ENCODE results near the gene ETNK2.

The ETNK2 gene

DNA sequence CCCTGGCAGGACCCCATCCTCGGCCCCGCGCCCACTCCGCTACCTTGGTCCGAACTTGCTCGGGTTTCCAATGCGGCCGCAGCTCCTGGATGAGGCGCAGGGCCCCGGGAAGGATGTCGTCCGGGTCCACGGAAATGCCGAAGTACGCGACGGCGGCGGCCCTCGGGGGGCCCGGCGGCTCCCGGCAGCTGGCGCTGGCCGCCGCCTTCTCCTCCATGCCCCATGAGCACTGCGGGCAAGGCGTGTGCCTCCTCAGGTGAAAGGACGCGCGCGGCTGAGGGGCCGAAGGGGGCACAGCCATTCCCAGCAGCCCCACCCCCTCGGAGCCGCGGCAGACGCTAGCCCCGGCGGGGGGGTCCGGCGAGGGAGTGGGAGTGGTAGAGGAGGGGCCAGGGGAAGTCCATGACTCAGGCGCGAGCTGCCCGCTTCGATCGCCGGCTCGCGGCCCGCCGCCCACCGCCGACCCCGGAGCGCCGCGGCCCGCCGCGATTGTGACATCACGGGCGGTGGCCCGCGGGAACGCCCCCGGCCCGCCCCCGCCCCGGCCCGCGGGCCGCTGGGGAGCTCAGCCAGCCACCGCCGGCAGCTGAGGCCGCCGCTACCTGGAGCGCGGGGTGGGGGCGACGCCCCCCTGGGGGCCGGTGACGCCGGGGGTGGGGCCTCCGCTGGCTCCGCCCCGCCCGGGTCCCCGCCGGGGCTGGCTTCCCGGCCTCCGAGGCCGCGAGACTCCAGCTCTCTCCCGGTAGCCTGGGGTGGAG, at the start of gene ETNK2:
TSS of gene ETNK2 (minus strand) at position 493 of the 758 bp plus-strand sequence. CDS start at position 301, 192 bp downstream.
- intact Hi-C loops (cut with DNase I), result no loop called here
- DNase-seq, result peak in 6 of 10 donors; percentile 34 to 91 (median 60)

- intact Hi-C loops (cut with DNase I), result no loop called here
- DNase-seq, result no peak
Observed at GRCh38 chr1:204201348-204202040, 49.6 kb upstream of the ETNK2 start.

DNA sequence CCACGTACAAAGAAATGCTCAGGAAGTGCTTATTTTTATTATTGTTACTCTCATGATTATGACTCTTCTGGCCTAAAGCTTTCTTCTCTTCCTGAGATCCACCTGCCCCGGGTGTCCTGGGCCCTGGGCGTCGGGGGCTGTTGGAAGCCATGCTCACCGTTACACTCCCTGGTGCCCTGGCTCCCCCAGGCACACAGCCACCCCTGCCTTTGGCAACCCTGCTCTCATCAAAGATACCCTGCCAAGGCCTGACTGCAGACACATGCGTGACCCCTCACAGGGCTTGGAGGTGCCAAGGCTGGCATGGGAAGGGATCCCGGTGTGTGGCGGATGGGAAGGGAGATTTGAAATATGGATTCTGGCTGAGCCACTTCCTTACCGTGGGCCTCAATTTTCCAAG, 47.7 kb upstream of the ETNK2 start:
- DNase-seq, result no peak
- intact Hi-C loops (cut with DNase I), result no loop called here

DNA sequence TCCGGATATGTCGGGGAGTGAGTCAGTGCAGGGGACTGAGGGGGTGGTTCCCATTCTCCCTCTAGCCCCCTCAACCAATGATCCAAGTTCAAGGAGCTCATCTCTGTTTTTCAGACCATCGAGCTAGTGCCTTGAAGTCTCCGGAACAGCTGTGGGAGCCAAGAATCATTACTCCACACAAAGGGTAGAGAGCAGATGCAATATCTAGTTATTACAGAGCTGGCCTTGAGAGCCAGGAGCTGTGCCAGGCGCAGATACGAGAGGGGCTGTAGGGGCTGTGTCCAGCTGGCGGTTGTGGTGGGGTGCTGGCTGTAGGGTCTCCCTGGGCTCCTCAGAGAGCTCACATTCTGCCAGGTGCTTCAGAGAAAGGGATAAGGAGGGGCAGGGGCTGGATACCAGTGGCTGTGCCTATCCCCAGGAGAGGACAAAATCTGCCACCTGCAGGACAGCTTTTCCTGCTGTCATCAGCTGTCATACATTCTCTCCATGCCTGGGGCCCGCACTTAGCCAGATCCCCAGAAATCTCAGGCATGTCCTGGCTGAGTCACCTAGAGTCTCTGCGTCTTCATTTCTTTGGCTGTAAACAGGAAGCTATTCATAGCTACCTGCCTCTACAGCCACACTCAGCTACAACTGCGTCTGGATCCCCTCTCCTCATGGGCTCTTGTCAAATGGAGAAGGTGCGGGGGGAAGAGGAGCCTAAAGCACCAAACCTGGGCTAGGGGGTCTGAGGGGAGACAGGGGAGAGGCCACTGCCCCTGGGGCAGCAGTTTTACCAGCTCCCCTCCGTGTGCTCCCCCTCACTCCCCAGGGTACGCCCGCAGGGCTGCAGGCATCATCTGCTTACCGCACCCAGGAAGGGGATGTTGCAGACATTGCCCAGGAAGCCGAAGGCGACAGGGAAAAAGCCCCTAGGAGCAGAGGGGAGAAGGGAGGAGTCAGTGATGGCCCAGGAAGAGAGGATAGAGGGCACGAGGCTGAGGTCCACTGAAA, 46.8 kb upstream of the ETNK2 start:
- no peak for DNase-seq
- intact Hi-C loops (cut with DNase I), result no loop called here

GRCh38 chr1:204197068-204197467, 45.2 kb upstream of the ETNK2 start:
- DNase-seq, result no peak
- intact Hi-C loops (cut with DNase I), result no loop called here

DNA sequence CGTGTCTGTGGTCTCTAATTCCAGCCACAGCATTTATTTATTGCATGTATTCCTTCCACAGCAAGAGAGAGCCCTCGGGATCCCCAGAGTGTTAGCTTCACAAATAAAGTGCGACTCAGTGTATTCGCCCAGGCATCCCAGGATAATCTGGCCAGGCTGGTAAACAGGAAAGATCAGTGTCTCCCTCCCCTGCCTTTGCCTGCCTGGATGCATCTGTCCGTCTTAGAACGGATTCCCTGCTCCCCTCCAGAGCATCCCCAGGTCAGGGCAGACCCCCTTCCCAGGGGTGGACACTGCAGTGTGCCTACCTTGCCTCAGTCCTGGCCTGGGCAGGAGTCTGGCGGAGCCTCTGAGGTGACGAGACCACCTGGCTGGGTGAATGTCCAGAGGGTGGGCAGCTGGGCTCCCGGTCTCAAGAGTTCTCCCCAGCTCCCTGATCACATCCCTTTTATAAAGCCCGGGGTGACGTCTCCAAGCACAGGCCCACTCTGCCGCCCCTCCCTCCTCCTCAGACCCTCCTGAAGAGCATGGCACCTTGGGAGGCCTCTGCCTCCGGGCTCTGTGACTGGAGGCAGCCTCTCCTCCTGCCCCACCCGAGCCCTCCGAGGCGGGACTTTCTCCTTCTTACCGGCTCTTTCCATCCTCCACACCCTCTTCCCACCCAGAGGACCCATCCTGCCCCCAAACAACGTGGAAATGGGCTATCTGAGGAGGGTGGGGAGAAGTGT, 44.4 kb upstream of the ETNK2 start, which contains the start of gene KISS1:
TSS of gene KISS1 (minus strand) at position 424 of the 728 bp plus-strand sequence. CDS start 3,615 bp downstream, outside the sequence.
- no peak for DNase-seq
- intact Hi-C loops (cut with DNase I), result no loop called here

GRCh38 chr1:204194771-204195170, 42.9 kb upstream of the ETNK2 start:
- intact Hi-C loops (cut with DNase I), result no loop called here
- DNase-seq, result no peak

DNA sequence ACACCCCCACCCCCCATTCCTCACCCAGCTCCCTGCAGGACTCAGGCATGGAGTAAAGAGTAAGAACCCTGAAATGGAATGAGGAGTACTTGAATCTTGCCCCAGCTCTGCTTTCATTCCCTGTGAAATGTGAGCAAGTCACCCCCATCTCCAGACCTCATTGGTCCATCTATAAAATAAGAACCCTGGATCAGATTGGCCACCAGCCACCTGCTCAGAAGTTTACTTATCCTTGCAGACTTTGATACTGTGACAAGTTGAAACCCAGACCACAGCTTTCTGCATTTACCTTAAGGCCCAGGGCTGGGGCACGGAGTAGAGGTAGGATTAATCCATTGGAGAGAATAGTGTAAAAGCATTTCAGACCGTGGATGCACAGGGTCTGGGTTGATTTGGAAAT, 42.2 kb upstream of the ETNK2 start:
- intact Hi-C loops (cut with DNase I), result no loop called here
- no peak for DNase-seq

DNA sequence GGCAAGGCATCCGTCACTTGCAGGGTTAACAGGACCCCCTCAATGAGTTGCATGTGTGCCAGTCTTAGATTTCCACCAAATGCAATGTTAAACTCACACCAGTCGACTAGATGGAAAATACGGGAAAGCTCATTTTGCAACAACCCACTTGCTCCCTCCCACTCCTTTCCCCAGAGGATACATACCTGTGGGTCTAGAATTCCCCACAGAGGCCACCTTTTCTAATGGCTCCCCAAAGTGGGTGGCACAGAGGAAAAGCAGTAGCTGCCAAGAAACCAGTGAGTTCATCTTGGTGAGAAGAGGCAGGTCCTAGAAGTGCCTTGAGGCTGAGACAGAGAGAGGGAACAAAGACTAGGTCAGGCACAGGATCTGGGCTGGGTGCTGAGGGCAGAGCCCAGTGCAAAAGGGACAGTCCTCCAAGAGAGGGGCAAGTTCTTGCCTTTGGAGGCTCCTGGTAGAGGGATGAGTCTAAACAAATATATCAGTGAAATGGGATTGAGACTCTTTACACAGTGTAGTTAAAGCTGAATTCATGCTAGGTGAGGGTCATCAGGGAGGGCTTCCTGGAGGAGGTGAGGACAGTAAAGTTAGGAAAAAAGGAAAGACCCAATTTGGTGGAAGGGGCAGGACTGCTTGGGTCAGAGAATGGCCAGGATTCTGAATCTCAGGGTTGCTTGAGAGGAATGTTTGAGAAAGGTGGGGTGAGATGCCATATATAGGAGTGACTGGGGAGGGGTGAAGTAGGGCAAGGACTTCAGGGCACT, 40.9 kb upstream of the ETNK2 start:
- DNase-seq, result no peak
- intact Hi-C loops (cut with DNase I), result no loop called here

DNA sequence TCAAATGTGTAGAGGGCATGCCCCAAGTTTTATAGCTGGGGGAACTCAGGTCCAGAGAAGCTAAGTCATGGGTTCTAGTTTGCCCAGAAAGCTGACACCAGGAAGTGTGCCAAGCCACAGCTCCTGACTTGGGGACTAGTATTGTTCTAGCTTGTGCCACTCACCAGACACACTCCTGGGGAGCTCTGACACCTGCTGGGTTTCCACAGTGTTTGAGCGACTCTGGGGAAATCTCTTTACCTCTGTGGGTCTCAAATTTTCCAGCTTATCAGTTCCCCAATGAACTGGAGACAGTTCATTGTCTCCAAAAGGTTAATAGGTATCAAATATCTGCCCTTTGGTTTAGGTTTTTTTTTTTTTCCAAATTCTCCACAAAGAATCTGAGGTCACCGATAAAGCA, 40.2 kb upstream of the ETNK2 start:
- intact Hi-C loops (cut with DNase I), result no loop called here
- no peak for DNase-seq

DNA sequence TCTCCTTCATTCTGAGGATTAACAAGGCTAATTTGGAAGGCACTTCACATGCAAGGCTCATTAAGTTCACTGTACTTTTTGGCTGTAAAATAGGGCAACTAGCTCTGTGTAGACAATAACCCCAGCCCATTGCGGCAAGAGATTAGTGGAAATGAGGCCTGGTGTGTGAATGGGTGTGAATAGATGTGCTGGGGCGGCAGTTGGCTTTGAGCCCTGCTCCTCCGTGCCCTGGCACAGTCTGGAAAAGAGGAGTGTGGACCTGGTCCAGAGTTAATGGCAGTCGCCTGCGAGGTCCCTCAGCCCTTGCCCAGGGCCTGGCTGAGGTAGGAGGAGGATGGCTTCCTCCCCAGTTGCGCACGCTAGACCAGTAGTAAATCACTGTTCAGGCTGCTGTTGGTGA, 39.6 kb upstream of the ETNK2 start:
- intact Hi-C loops (cut with DNase I), result no loop called here
- DNase-seq, result peak in 9 of 10 donors; percentile 29 to 89 (median 54)

DNA sequence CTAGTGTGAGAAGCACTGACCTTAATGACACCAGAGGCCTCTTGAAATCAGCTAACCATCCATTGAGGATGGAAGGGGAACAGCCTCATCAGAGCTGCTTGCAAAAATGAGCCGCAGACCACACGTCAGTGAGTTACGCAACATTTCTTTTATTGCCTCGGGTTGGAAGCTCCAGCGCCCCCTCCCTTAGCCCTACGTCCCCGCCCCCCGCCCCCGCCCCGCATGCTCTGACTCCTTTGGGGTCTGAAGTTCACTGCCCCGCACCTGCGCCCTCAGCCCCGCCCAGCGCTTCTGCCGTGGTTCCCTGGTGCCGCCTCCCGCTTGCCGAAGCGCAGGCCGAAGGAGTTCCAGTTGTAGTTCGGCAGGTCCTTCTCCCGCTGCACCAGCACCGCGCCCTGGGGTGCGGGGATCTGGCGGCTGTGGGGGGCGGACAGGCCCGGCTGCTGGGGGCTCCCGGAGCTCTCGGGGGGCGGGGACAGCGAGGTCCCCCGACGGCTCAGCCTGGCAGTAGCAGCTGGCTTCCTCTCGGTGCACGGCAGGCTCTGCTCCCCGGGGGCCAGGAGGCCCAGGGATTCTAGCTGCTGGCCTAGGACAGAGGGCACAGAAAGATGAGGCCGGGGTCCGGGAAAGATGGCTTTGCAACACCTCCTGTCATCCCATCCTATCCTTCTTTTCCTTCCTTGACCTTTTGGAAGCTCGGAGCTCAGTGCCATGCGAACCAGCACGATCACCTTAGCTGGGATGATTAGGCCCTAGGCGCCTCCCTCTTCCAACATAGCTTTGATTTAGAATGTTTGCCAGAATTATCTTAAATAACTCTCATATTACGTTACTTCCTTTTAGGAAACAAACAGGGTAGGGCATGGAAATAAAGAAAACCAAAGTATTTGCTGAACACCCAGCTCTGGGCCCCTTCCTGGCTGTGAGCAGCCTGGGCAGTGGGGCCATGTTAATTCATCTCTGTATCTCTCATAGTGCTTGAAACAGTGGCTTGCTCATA, 38.7 kb upstream of the ETNK2 start:
- intact Hi-C loops (cut with DNase I), result no loop called here
- DNase-seq, result no peak

- intact Hi-C loops (cut with DNase I), result no loop called here
- DNase-seq, result peak in 3 of 10 donors; percentile 21 to 85 (median 24)
Observed at GRCh38 chr1:204188959-204189639, 37.3 kb upstream of the ETNK2 start.

DNA sequence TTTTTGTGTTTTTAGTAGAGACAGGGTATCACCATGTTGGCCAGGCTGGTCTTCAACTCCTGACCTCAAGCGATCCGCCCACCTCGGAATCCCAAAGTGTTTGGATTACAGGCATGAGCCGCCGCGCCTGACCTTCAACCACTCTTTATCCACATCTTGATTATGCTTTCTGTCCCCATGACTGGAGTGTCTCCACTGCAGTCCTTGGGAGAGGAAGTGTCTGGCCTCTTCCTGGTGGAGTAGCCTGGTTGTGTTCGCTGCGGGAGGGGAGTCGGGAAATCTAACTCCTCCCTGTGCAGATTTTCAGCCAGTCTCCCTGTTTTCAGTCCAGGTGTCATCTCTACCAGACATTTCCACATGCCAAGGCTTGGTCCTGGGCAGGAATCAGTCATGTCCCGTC, 34.8 kb upstream of the ETNK2 start:
- DNase-seq, result no peak
- intact Hi-C loops (cut with DNase I), result no loop called here

GRCh38 chr1:204181116-204181515, 29.3 kb upstream of the ETNK2 start:
- intact Hi-C loops (cut with DNase I), result no loop called here
- DNase-seq, result no peak

DNA sequence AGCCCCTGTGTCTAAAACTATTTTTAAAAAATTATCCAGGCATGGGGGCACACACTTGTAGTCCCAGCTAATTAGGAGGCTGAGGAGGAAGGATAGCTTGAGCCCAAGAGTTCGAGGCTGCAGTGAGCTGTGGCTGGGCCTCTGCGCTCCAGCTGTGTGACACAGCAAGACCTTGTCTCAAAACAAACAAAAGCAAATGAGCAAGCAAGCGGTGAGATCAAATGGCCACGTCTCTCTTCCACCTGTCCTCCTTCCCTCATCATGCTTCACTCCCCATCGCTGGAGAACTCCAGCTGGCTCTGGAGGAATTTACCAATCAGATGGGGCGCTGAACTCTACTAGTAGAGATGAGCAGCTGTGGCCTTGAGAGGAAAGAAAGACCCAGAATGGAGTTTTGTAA, 28.3 kb upstream of the ETNK2 start:
- no peak for DNase-seq
- intact Hi-C loops (cut with DNase I), result no loop called here

GRCh38 chr1:204178487-204179281, 26.8 kb upstream of the ETNK2 start:
- intact Hi-C loops (cut with DNase I), result no loop called here
- DNase-seq, result no peak

Measured in posterior cingulate gyrus (tissue), 11 donors.